Fibroblast of the aortic adventitia (primary cell): ENCODE data around the gene SYCN. TPM values are rescaled to one million over a fixed set of nuclear protein-coding genes. Genes with fewer than 3 reads are reported as not detected.
"Not testable (repeated sequence)": the region's sequence is repeated elsewhere in the genome, so short reads cannot be mapped to it uniquely, and the experiment has no call there.

Source experiments
- DNase-seq: peaks from one replicate; pipeline ENCODE4 v3.0.0-alpha.2; 2010; ENCODE audit warnings: low read depth
- H3K4me3 ChIP-seq: 2 replicates; pipeline ENCODE4 v1.5.1; 2011; ENCODE audit warnings: low read depth, mild to moderate bottlenecking, control low read depth, low read length, moderate library complexity
- CTCF ChIP-seq: IDR thresholded peaks from 2 replicates; pipeline ENCODE4 v1.5.1; 2011; ENCODE audit warnings: mild to moderate bottlenecking, low read length, control low read depth, inconsistent platforms; ENCODE audit not compliant: insufficient read depth
- total RNA-seq: library from RNA; depleted of rRNA; stranded (reverse); fragments of >200 nt; gene quantifications from 2 replicates; pipeline ENCODE4 v1.2.3, GENCODE V29; 2012; ENCODE audit warnings: low replicate concordance

Gene SYCN
- total RNA-seq, 1 donor = not detected

GRCh38 chr19:39237200-39238184, 33.4 kb upstream of the SYCN start:
- DNase-seq = no peak
- TF ChIP-seq CTCF = no peak

GRCh38 chr19:39236527-39236926, 32.5 kb upstream of the SYCN start:
- no peak for TF ChIP-seq CTCF

More at GRCh38 chr19:39237200-39238184, 33.4 kb upstream of the SYCN start:
- no peak overlapping the region for H3K4me3 ChIP-seq

GRCh38 chr19:39232708-39233107, 28.6 kb upstream of the SYCN start:
- DNase-seq = no peak
- no peak overlapping the region for H3K4me3 ChIP-seq
- TF ChIP-seq CTCF = no peak

More at GRCh38 chr19:39236527-39236926, 32.5 kb upstream of the SYCN start:
- DNase-seq = no peak
- H3K4me3 ChIP-seq = no peak overlapping the region

GRCh38 chr19:39230096-39230764, 26.2 kb upstream of the SYCN start:
- DNase-seq = no peak
- TF ChIP-seq CTCF = no peak
- no peak overlapping the region for H3K4me3 ChIP-seq

GRCh38 chr19:39224910-39225309, 20.8 kb upstream of the SYCN start:
- no peak overlapping the region for H3K4me3 ChIP-seq
- no peak for DNase-seq
- no peak for TF ChIP-seq CTCF

- H3K4me3 ChIP-seq = no peak overlapping the region
- peak; percentile 20 for DNase-seq
- no peak for TF ChIP-seq CTCF
These were observed 19.7 kb upstream of the SYCN start for GRCh38 chr19:39223703-39224279.

GRCh38 chr19:39219108-39219507, 15.0 kb upstream of the SYCN start:
- H3K4me3 ChIP-seq = not testable (repeated sequence)

More at GRCh38 chr19:39219108-39219507, 15.0 kb upstream of the SYCN start:
- DNase-seq = not testable (repeated sequence)
